EL (cell line): ENCODE measurements around the gene IGSF5.
"Not testable (repeated sequence)": the region's sequence is repeated elsewhere in the genome, so short reads cannot be mapped to it uniquely, and the experiment has no call there.

Source experiments
- DNase-seq: peaks from one replicate; pipeline ENCODE4 v3.0.0-alpha.2; 2016

IGSF5 gene

GRCh38 chr21:39739531-39739930 is 5.5 kb upstream of the IGSF5 start:
- DNase-seq, result not testable (repeated sequence)

GRCh38 chr21:39742561-39742960 is 2.4 kb upstream of the IGSF5 start:
- DNase-seq, result not testable (repeated sequence)

GRCh38 chr21:39745332-39745731 is 349 bp downstream of the IGSF5 start:
- not testable (repeated sequence) for DNase-seq

- DNase-seq, result no peak
Observed at GRCh38 chr21:39750670-39751069, 5.7 kb downstream of the IGSF5 start.

GRCh38 chr21:39754811-39755210 is 9.8 kb downstream of the IGSF5 start:
- no peak for DNase-seq

- no peak for DNase-seq
Observed at GRCh38 chr21:39756285-39756684, 11.3 kb downstream of the IGSF5 start.

- no peak for DNase-seq
Observed at GRCh38 chr21:39763272-39763970, 18.4 kb downstream of the IGSF5 start.

GRCh38 chr21:39774227-39774626 is 29.2 kb downstream of the IGSF5 start:
- no peak for DNase-seq

- no peak for DNase-seq
Observed at GRCh38 chr21:39775816-39776215, 30.8 kb downstream of the IGSF5 start.

GRCh38 chr21:39776589-39776988 is 31.6 kb downstream of the IGSF5 start:
- DNase-seq, result no peak

GRCh38 chr21:39781331-39781730 is 36.3 kb downstream of the IGSF5 start:
- DNase-seq, result no peak

- DNase-seq, result peak; percentile 74
Observed at GRCh38 chr21:39788383-39788782, 43.4 kb downstream of the IGSF5 start.

- no peak for DNase-seq
Observed at GRCh38 chr21:39796466-39796865, 51.5 kb downstream of the IGSF5 start.

GRCh38 chr21:39799178-39799577 is 54.2 kb downstream of the IGSF5 start:
- no peak for DNase-seq

- no peak for DNase-seq
Observed at GRCh38 chr21:39800311-39800710, 55.3 kb downstream of the IGSF5 start.

GRCh38 chr21:39802217-39802616 is 57.2 kb downstream of the IGSF5 start:
- no peak for DNase-seq

GRCh38 chr21:39803393-39803792 is 58.4 kb downstream of the IGSF5 start:
- DNase-seq, result no peak

- DNase-seq, result no peak
Observed at GRCh38 chr21:39804240-39804639, 59.3 kb downstream of the IGSF5 start.

GRCh38 chr21:39805983-39806382 is 61.0 kb downstream of the IGSF5 start:
- DNase-seq, result no peak

- no peak for DNase-seq
Observed at GRCh38 chr21:39807738-39808137, 62.8 kb downstream of the IGSF5 start.

- no peak for DNase-seq
Observed at GRCh38 chr21:39809936-39810335, 65.0 kb downstream of the IGSF5 start.

- DNase-seq, result no peak
Observed at GRCh38 chr21:39812983-39813382, 68.0 kb downstream of the IGSF5 start.

- no peak for DNase-seq
Observed at GRCh38 chr21:39818557-39818956, 73.6 kb downstream of the IGSF5 start.

- no peak for DNase-seq
Observed at GRCh38 chr21:39822042-39822441, 77.1 kb downstream of the IGSF5 start.

- no peak for DNase-seq
Observed at GRCh38 chr21:39825250-39825649, 80.3 kb downstream of the IGSF5 start.
